ENCODE measurements around the gene AVPR1A. TPM values are rescaled to one million over a fixed set of nuclear protein-coding genes. Genes with fewer than 3 reads are reported as not detected.
A peak's percentile ranks its signal among the peaks of the same experiment; 100 is the strongest.
"Not testable (repeated sequence)": the region's sequence is repeated elsewhere in the genome, so short reads cannot be mapped to it uniquely, and the experiment has no call there.

AVPR1A gene
- total RNA-seq: 1 to 10 TPM in 9 of 10 donors, under 1 TPM in 1; 0.94 to 3.3 (median 1.5) TPM
- polyA plus RNA-seq: 1 to 10 TPM in 1 of 2 donors, under 1 TPM in 1; 0.66 to 2.8 TPM
- long read RNA-seq, donor 1, partial matches to known transcripts: 0 of 2 reads
- long read RNA-seq, donor 1, other reads (novel, unspliced or antisense): 2 of 2 reads
- long read RNA-seq, donor 2: 0 reads
- long read RNA-seq, donor 3, full-length matches to known transcripts: 1 of 1 reads
- long read RNA-seq, donor 3, partial matches to known transcripts: 0 of 1 reads
- long read RNA-seq, donor 3, other reads (novel, unspliced or antisense): 0 of 1 reads

DNA sequence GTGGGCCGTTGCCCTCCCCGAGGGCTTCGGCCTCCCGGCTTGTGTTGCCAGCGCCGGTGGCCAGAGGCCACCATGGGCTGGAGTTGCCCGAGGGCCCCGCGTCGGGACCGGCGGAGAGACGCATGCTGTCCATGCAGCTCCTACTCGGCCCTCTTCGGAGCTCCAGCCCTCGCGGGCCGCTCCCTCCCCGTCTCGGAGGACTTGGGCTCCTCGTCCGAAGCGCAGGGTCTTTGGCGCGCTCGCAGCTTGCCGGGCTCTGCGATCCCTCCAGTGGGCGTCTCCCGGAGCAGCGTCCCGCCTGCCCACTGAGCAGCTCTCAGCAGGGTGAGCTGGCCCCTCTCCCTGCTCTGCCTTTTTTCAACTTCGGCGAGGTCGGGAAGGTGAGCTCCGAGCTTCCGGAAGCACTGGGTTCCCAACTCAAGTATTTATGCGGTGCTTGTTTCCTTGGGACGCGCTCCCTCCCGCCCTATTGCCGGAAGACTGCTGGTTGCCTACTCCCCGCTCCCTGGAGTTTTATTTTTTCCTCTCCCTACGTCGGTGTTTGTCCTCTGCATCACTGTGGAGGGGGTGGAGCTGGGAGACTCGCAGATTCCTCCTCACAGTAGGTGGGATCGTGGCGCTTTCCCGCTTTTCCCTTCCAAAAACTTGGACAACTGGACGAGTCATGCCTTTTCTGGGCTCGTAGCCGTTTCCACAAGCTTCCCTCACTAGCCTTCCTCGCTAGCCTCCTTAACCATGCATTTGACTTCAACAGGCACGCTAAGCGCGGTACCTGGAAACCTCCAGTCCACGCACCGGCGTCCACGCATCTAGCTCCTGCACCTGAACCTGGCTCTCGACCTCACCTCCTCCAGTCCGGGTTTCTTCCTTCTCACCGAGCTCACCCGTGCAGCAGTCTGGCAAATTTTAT, at the start of gene AVPR1A:
Gene AVPR1A (minus strand): TSS at position 489 of the 910 bp plus-strand sequence. CDS start 365 bp downstream, at position 124.
- no peaks in the 10 kb centered on the region for H3K9me3 ChIP-seq
- no peaks in the 10 kb centered on the region for H3K36me3 ChIP-seq
- 0 to 1% methylated on average over 64 of the region's 64 CpGs for WGBS, 2 donors
- TF ChIP-seq, protein P1, sequence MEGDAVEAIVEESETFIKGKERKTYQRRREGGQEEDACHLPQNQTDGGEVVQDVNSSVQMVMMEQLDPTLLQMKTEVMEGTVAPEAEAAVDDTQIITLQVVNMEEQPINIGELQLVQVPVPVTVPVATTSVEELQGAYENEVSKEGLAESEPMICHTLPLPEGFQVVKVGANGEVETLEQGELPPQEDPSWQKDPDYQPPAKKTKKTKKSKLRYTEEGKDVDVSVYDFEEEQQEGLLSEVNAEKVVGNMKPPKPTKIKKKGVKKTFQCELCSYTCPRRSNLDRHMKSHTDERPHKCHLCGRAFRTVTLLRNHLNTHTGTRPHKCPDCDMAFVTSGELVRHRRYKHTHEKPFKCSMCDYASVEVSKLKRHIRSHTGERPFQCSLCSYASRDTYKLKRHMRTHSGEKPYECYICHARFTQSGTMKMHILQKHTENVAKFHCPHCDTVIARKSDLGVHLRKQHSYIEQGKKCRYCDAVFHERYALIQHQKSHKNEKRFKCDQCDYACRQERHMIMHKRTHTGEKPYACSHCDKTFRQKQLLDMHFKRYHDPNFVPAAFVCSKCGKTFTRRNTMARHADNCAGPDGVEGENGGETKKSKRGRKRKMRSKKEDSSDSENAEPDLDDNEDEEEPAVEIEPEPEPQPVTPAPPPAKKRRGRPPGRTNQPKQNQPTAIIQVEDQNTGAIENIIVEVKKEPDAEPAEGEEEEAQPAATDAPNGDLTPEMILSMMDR (IDR thresholded peaks at IDR 0.05): no peak
- H3K27me3 ChIP-seq: peaks cover 8 to 84% (median 55%) of the 10 kb centered on the region in 7 donors
- DNase-seq: peak; percentile 37 to 60
- peak within 1 kb of the TSS; percentile 22 to 60 (median 52) for H3K4me3 ChIP-seq
- H3K4me1 ChIP-seq: peaks cover 0 to 31% (median 23%) of the 10 kb centered on the region in 9 donors
- peak within 1 kb of the TSS; percentile 5 to 68 (median 52) for H3K27ac ChIP-seq
- ATAC-seq: peak; percentile 58 to 89 (median 80)
- intact Hi-C loops (cut with DNase I): loop anchor here in 1 of 10 donors (5.0 kb wide), 1 partner anchor 156 kb away; no protein-coding TSS in a partner anchor

DNA sequence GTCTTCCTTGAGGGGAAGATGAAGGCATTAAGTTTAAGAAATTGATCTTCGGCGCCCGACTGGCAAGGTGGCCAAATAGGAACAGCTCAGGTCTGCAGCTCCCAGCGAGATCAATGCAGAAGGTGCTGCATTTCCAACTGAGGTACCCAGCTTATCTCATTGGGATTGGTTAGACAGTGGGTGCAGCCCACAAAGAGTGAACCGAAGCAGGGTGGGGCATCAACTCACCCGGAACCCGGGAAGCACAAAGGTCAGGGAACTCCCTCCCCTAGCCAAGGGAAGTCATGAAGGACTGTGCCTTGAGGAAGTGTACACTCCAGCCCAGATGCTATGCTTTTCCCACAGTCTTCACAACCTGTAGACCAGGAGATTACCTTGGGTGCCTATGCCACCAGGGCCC, 45.2 kb upstream of the AVPR1A start:
- H3K4me1 ChIP-seq: no peaks in the 10 kb centered on the region
- intact Hi-C loops (cut with DNase I): no loop called here
- no peak overlapping the region for H3K27ac ChIP-seq
- TF ChIP-seq, protein P1 (IDR thresholded peaks at IDR 0.05): no peak
- DNase-seq: no peak
- no peaks in the 10 kb centered on the region for H3K36me3 ChIP-seq
- ATAC-seq: no peak
- H3K9me3 ChIP-seq: peaks cover 0 to 15% (median 0%) of the 10 kb centered on the region in 11 donors
- WGBS, 2 donors: 80 to 88% methylated on average over 7 of the region's 7 CpGs
- H3K4me3 ChIP-seq: no peak overlapping the region
- H3K27me3 ChIP-seq: no peaks in the 10 kb centered on the region

DNA sequence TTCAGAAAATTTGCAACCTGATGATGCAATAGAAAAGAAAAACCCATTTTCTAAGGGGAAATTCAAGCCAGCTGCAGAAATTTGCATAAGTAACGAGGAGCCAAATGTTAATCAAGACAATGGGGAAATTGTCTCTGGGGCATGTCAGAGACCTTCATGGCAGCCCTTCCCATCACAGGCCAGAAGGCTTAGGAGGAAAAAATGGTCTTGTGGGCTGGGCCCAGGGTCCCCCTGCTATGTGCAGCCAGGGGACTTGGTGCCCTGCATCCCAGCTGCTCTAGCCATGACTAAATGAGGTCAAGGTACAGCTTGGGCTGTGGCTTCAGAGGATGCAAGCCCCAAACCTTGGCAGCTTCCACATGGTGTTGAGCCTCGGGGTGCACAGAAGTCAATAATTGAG, 28.2 kb upstream of the AVPR1A start:
- TF ChIP-seq, protein P1 (IDR thresholded peaks at IDR 0.05): no peak
- no peak overlapping the region for H3K27ac ChIP-seq
- DNase-seq: no peak
- no peak for ATAC-seq
- H3K36me3 ChIP-seq: no peaks in the 10 kb centered on the region
- H3K4me3 ChIP-seq: no peak overlapping the region
- no peaks in the 10 kb centered on the region for H3K27me3 ChIP-seq
- WGBS, 2 donors: 61 to 69% methylated on average over 2 of the region's 2 CpGs
- peaks cover 0 to 52% (median 7%) of the 10 kb centered on the region in 11 donors for H3K9me3 ChIP-seq
- no peaks in the 10 kb centered on the region for H3K4me1 ChIP-seq
- intact Hi-C loops (cut with DNase I): no loop called here

DNA sequence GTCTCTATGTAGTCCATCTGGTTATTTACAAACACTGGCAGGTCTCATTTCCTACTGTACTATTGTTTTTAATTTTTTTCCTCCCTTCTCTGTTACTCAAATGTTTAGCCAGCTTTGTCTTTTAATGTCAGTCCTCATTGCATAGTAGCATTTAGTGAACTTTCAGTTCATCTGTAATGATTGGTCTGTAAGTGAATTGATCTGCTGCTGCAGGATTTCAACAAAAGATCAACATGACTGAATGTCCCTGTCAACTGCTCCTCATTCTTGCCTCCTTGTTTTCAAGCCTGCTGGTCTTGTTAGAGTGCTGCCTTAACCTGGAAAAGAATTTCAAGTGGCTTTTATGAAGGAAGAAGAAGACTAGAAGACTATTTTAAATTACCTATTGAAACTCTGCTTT, 19.3 kb upstream of the AVPR1A start:
- intact Hi-C loops (cut with DNase I): no loop called here
- H3K27ac ChIP-seq: no peak overlapping the region
- DNase-seq: no peak
- no peak for ATAC-seq
- H3K36me3 ChIP-seq: no peaks in the 10 kb centered on the region
- TF ChIP-seq, protein P1 (IDR thresholded peaks at IDR 0.05): no peak
- no peak overlapping the region for H3K4me3 ChIP-seq
- H3K27me3 ChIP-seq: peaks cover 0 to 11% (median 0%) of the 10 kb centered on the region in 7 donors
- no peaks in the 10 kb centered on the region for H3K4me1 ChIP-seq
- peaks cover 0 to 8% (median 0%) of the 10 kb centered on the region in 11 donors for H3K9me3 ChIP-seq

DNA sequence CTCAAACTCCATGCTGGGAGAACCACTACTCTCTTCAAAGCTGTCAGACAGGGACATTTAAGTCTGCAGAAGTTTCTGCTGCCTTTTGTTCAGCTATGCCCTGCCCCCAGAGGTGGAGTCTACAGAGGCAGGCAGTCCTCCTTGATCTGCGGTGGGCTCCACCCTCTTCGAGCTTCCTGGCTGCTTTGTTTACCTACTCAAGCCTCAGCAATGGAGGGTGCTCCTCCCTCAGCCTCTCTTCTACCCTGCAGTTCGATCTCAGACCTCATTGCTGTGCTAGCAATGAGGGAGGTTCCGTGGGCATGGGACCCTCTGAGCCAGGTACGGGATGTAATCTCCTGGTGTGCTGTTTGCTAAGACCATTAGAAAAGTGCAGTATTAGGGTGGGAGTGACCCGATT, 16.7 kb upstream of the AVPR1A start:
- WGBS, 2 donors: 74 to 77% methylated on average over 6 of the region's 6 CpGs
- H3K9me3 ChIP-seq; H3K27ac ChIP-seq; H3K36me3 ChIP-seq; DNase-seq; H3K4me3 ChIP-seq; intact Hi-C loops (cut with DNase I); ATAC-seq; H3K4me1 ChIP-seq: not testable (repeated sequence)
- H3K27me3 ChIP-seq: peaks cover 0 to 12% (median 0%) of the 10 kb centered on the region in 7 donors
